ENCODE results near the gene TENM3.
"Not testable (repeated sequence)": the region's sequence is repeated elsewhere in the genome, so short reads cannot be mapped to it uniquely, and the experiment has no call there.

Gene TENM3

GRCh38 chr4:182231496-182231895, 11.7 kb upstream of the TENM3 start:
- TF ChIP-seq CTCF (IDR thresholded peaks at IDR 0.05; ENCODE audit: poor library complexity, severe bottlenecking) = no peak
- H3K4me1 ChIP-seq (ENCODE audit: insufficient read depth, poor library complexity, severe bottlenecking) = no peaks in the 10 kb centered on the region
- no peak overlapping the region for H3K4me3 ChIP-seq (ENCODE audit: severe bottlenecking)
- no peaks in the 10 kb centered on the region for H3K9me3 ChIP-seq (ENCODE audit: severe bottlenecking)
- H3K36me3 ChIP-seq (ENCODE audit: low read depth) = no peaks in the 10 kb centered on the region
- no peak for DNase-seq (ENCODE audit: low spot score)
- no peak for ATAC-seq (ENCODE audit: low read depth)
- H3K27me3 ChIP-seq (ENCODE audit: insufficient read depth, poor library complexity, severe bottlenecking) = no peaks in the 10 kb centered on the region
- H3K27ac ChIP-seq (ENCODE audit: poor library complexity, severe bottlenecking) = no peak overlapping the region

- DNase-seq (ENCODE audit: low spot score) (no peak), ATAC-seq (ENCODE audit: low read depth) (no peak)
- TF ChIP-seq CTCF (IDR thresholded peaks at IDR 0.05; ENCODE audit: poor library complexity, severe bottlenecking) = no peak
- Histone ChIP-seq H3K4me1 (ENCODE audit: insufficient read depth, poor library complexity, severe bottlenecking) (peaks cover 5% of the 10 kb centered on the region), H3K36me3 (ENCODE audit: low read depth) (no peaks in the 10 kb centered on the region), H3K27me3 (ENCODE audit: insufficient read depth, poor library complexity, severe bottlenecking) (no peaks in the 10 kb centered on the region), H3K9me3 (ENCODE audit: severe bottlenecking) (no peaks in the 10 kb centered on the region), H3K4me3 (ENCODE audit: severe bottlenecking) (no peak overlapping the region), H3K27ac (ENCODE audit: poor library complexity, severe bottlenecking) (no peak overlapping the region)
Measured at GRCh38 chr4:182233310-182234090, 9.7 kb upstream of the TENM3 start.

GRCh38 chr4:182235021-182235795, 8.0 kb upstream of the TENM3 start:
- peak; percentile 11; the same call in 1 of the 3 replicates for ATAC-seq (ENCODE audit: low read depth)
- no peak overlapping the region for H3K4me3 ChIP-seq (ENCODE audit: severe bottlenecking)
- no peaks in the 10 kb centered on the region for H3K36me3 ChIP-seq (ENCODE audit: low read depth)
- TF ChIP-seq CTCF (IDR thresholded peaks at IDR 0.05; ENCODE audit: poor library complexity, severe bottlenecking) = no peak
- no peaks in the 10 kb centered on the region for H3K27me3 ChIP-seq (ENCODE audit: insufficient read depth, poor library complexity, severe bottlenecking)
- DNase-seq (ENCODE audit: low spot score) = no peak
- H3K9me3 ChIP-seq (ENCODE audit: severe bottlenecking) = no peaks in the 10 kb centered on the region
- no peak overlapping the region for H3K27ac ChIP-seq (ENCODE audit: poor library complexity, severe bottlenecking)
- peaks cover 22% of the 10 kb centered on the region for H3K4me1 ChIP-seq (ENCODE audit: insufficient read depth, poor library complexity, severe bottlenecking)

GRCh38 chr4:182236186-182236585, 7.0 kb upstream of the TENM3 start:
- no peak for TF ChIP-seq CTCF (IDR thresholded peaks at IDR 0.05; ENCODE audit: poor library complexity, severe bottlenecking)
- no peak overlapping the region for H3K27ac ChIP-seq (ENCODE audit: poor library complexity, severe bottlenecking)
- no peak for DNase-seq (ENCODE audit: low spot score)
- peaks cover 22% of the 10 kb centered on the region for H3K4me1 ChIP-seq (ENCODE audit: insufficient read depth, poor library complexity, severe bottlenecking)
- H3K27me3 ChIP-seq (ENCODE audit: insufficient read depth, poor library complexity, severe bottlenecking) = no peaks in the 10 kb centered on the region
- no peaks in the 10 kb centered on the region for H3K9me3 ChIP-seq (ENCODE audit: severe bottlenecking)
- ATAC-seq (ENCODE audit: low read depth) = no peak
- no peak overlapping the region for H3K4me3 ChIP-seq (ENCODE audit: severe bottlenecking)
- H3K36me3 ChIP-seq (ENCODE audit: low read depth) = no peaks in the 10 kb centered on the region

GRCh38 chr4:182237010-182237409, 6.2 kb upstream of the TENM3 start:
- not testable (repeated sequence) for H3K4me3 ChIP-seq (ENCODE audit: severe bottlenecking); H3K27ac ChIP-seq (ENCODE audit: poor library complexity, severe bottlenecking); H3K36me3 ChIP-seq (ENCODE audit: low read depth); H3K27me3 ChIP-seq (ENCODE audit: insufficient read depth, poor library complexity, severe bottlenecking); ATAC-seq (ENCODE audit: low read depth); DNase-seq (ENCODE audit: low spot score); H3K9me3 ChIP-seq (ENCODE audit: severe bottlenecking)
- H3K4me1 ChIP-seq (ENCODE audit: insufficient read depth, poor library complexity, severe bottlenecking) = peaks cover 22% of the 10 kb centered on the region

All from RWPE2 (cell line).